COLO829 (cell line): Measurements from ENCODE around the gene CASR.

Experiments
- DNase-seq: peaks from one replicate; pipeline ENCODE4 v3.0.0; 2012; ENCODE audit warnings: low spot score

Gene CASR

GRCh38 chr3:122258757-122259371 lies 75.4 kb downstream of the CASR start:
- DNase-seq: peak; percentile 75

GRCh38 chr3:122260206-122260605 lies 76.7 kb downstream of the CASR start:
- DNase-seq: no peak

- DNase-seq: no peak
Observed at GRCh38 chr3:122263058-122263457, 79.6 kb downstream of the CASR start.

GRCh38 chr3:122263974-122264588 lies 80.6 kb downstream of the CASR start:
- DNase-seq: no peak

GRCh38 chr3:122265957-122266356 lies 82.5 kb downstream of the CASR start:
- no peak for DNase-seq

- no peak for DNase-seq
Observed at GRCh38 chr3:122268257-122269024, 85.0 kb downstream of the CASR start.

- DNase-seq: no peak
Observed at GRCh38 chr3:122269045-122269444, 85.6 kb downstream of the CASR start.

GRCh38 chr3:122271246-122271898 lies 87.9 kb downstream of the CASR start:
- no peak for DNase-seq

GRCh38 chr3:122272879-122273278 lies 89.4 kb downstream of the CASR start:
- DNase-seq: no peak

GRCh38 chr3:122273498-122273897 lies 90.0 kb downstream of the CASR start:
- no peak for DNase-seq

- no peak for DNase-seq
Observed at GRCh38 chr3:122281891-122282290, 98.4 kb downstream of the CASR start.

GRCh38 chr3:122283796-122284445 lies 100.5 kb downstream of the CASR start:
- no peak for DNase-seq

- no peak for DNase-seq
Observed at GRCh38 chr3:122284486-122284885, 101.0 kb downstream of the CASR start.

- no peak for DNase-seq
Observed at GRCh38 chr3:122294359-122294758, 110.9 kb downstream of the CASR start.

GRCh38 chr3:122295266-122296062 lies 112.0 kb downstream of the CASR start:
- no peak for DNase-seq

GRCh38 chr3:122298239-122298638 lies 114.8 kb downstream of the CASR start:
- no peak for DNase-seq

GRCh38 chr3:122299215-122299614 lies 115.7 kb downstream of the CASR start:
- no peak for DNase-seq

- DNase-seq: peak; percentile 26
Observed at GRCh38 chr3:122299872-122300460, 116.5 kb downstream of the CASR start.

- no peak for DNase-seq
Observed at GRCh38 chr3:122301063-122301462, 117.6 kb downstream of the CASR start.

GRCh38 chr3:122305818-122306621 lies 122.6 kb downstream of the CASR start:
- DNase-seq: peak; percentile 21
